Parathyroid adenoma (tissue), 2 donors: ENCODE results near the gene SEM1.

ENCODE experiments used
- H2AFZ ChIP-seq: fragments of 300-600 bp; sonication (generic); one replicate; pipeline ENCODE4 v1.7.0; 2017; ENCODE audit warnings: antibody characterized with exemption, mild to moderate bottlenecking
- H3K27ac ChIP-seq: fragments of 300-600 bp; sonication (generic); one replicate; pipeline ENCODE4 v1.7.0; 2017
- H3K27me3 ChIP-seq: fragments of 300-600 bp; sonication (generic); one replicate; pipeline ENCODE4 v1.7.0; 2017; ENCODE audit warnings: low read length; ENCODE audit not compliant: control insufficient read depth, insufficient read depth
- H3K36me3 ChIP-seq: fragments of 300-600 bp; sonication (generic); one replicate; pipeline ENCODE4 v1.7.0; 2017; ENCODE audit warnings: low read length; ENCODE audit not compliant: control insufficient read depth, insufficient read depth
- H3K4me1 ChIP-seq: fragments of 300-600 bp; sonication (generic); one replicate; pipeline ENCODE4 v1.7.0; 2017; ENCODE audit warnings: control low read depth
- H3K4me2 ChIP-seq: fragments of 300-600 bp; sonication (generic); one replicate; pipeline ENCODE4 v1.7.0; 2017; ENCODE audit warnings: low read length
- H3K4me3 ChIP-seq: fragments of 300-600 bp; sonication (generic); one replicate; pipeline ENCODE4 v1.7.0; 2017; ENCODE audit warnings: low read depth, low read length
- H3K79me2 ChIP-seq: fragments of 300-600 bp; sonication (generic); one replicate; pipeline ENCODE4 v1.7.0; 2017; ENCODE audit warnings: control low read depth
- H3K9ac ChIP-seq: fragments of 300-600 bp; sonication (generic); one replicate; pipeline ENCODE4 v1.7.0; 2017; ENCODE audit warnings: mild to moderate bottlenecking
- H3K9me3 ChIP-seq: fragments of 300-600 bp; sonication (generic); one replicate; pipeline ENCODE4 v1.7.0; 2017; ENCODE audit warnings: low read length; ENCODE audit not compliant: control insufficient read depth
- TF ChIP-seq, protein P1 (sequence below): fragments of 300-600 bp; sonication (generic); IDR thresholded peaks from one replicate; pipeline ENCODE4 v1.7.0; 2017; ENCODE audit warnings: antibody characterized with exemption, mild to moderate bottlenecking
- donor health status: primary hyperparathyroidism.

The SEM1 gene

GRCh38 chr7:96686305-96686704 lies 23.3 kb downstream of the SEM1 start:
- Histone ChIP-seq H3K4me1 (no peaks in the 10 kb centered on the region), H3K9ac (no peak overlapping the region), H3K36me3 (no peaks in the 10 kb centered on the region), H3K27ac (no peak overlapping the region), H3K4me2 (no peak overlapping the region), H3K27me3 (no peaks in the 10 kb centered on the region), H3K4me3 (no peak overlapping the region), H2AFZ (no peak overlapping the region), H3K9me3 (no peaks in the 10 kb centered on the region), H3K79me2 (peaks cover 10% of the 10 kb centered on the region)
- TF ChIP-seq, protein P1, sequence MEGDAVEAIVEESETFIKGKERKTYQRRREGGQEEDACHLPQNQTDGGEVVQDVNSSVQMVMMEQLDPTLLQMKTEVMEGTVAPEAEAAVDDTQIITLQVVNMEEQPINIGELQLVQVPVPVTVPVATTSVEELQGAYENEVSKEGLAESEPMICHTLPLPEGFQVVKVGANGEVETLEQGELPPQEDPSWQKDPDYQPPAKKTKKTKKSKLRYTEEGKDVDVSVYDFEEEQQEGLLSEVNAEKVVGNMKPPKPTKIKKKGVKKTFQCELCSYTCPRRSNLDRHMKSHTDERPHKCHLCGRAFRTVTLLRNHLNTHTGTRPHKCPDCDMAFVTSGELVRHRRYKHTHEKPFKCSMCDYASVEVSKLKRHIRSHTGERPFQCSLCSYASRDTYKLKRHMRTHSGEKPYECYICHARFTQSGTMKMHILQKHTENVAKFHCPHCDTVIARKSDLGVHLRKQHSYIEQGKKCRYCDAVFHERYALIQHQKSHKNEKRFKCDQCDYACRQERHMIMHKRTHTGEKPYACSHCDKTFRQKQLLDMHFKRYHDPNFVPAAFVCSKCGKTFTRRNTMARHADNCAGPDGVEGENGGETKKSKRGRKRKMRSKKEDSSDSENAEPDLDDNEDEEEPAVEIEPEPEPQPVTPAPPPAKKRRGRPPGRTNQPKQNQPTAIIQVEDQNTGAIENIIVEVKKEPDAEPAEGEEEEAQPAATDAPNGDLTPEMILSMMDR, result no peak

- no peaks in the 10 kb centered on the region for H3K36me3 ChIP-seq
- H3K4me1 ChIP-seq, result no peaks in the 10 kb centered on the region
- no peak overlapping the region for H3K27ac ChIP-seq
- no peaks in the 10 kb centered on the region for H3K27me3 ChIP-seq
- H3K9me3 ChIP-seq, result no peaks in the 10 kb centered on the region
- H2AFZ ChIP-seq, result no peak overlapping the region
- no peak overlapping the region for H3K4me3 ChIP-seq
- H3K4me2 ChIP-seq, result no peak overlapping the region
- TF ChIP-seq, protein P1, result no peak
- H3K79me2 ChIP-seq, result peaks cover 9% of the 10 kb centered on the region
- H3K9ac ChIP-seq, result no peak overlapping the region
These were observed 23.9 kb downstream of the SEM1 start for GRCh38 chr7:96685755-96686154.

- TF ChIP-seq, protein P1, result no peak
- no peak overlapping the region for H3K4me2 ChIP-seq
These were observed 24.3 kb downstream of the SEM1 start for GRCh38 chr7:96685353-96685752.

DNA sequence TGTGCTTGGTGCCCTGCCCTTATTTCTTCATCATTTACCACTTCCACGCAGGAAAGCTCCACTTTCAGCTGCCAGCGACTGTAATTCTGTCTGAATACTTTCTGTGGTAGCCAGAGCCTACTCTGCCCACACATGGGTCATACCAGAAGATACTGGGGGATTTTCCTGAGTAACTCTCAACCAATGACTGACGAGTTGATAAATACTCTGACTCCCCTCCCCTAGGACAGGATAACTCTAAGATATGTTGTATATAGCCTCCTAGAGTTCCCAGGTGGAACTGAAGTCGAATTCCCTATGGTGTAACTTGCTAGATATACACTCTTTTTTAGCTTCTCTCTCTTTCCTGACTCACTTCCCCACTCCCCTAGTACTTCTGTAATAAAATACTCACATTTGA lies 29.8 kb downstream of the SEM1 start:
- Histone ChIP-seq H3K27ac (no peak overlapping the region), H3K4me1 (no peaks in the 10 kb centered on the region), H3K27me3 (no peaks in the 10 kb centered on the region), H3K4me2 (no peak overlapping the region), H3K79me2 (peaks cover 5% of the 10 kb centered on the region), H3K9ac (no peak overlapping the region), H2AFZ (no peak overlapping the region), H3K9me3 (no peaks in the 10 kb centered on the region), H3K36me3 (no peaks in the 10 kb centered on the region), H3K4me3 (no peak overlapping the region)
- TF ChIP-seq, protein P1, result no peak

More at GRCh38 chr7:96685353-96685752, 24.3 kb downstream of the SEM1 start:
- H3K27ac ChIP-seq, result no peak overlapping the region
- no peak overlapping the region for H3K9ac ChIP-seq
- peaks cover 7% of the 10 kb centered on the region for H3K79me2 ChIP-seq
- H3K36me3 ChIP-seq, result no peaks in the 10 kb centered on the region
- H3K27me3 ChIP-seq, result no peaks in the 10 kb centered on the region
- no peaks in the 10 kb centered on the region for H3K9me3 ChIP-seq
- no peaks in the 10 kb centered on the region for H3K4me1 ChIP-seq
- H3K4me3 ChIP-seq, result no peak overlapping the region
- H2AFZ ChIP-seq, result no peak overlapping the region

GRCh38 chr7:96676919-96677318 lies 32.7 kb downstream of the SEM1 start:
- Histone ChIP-seq H3K4me3 (no peak overlapping the region), H3K27me3 (no peaks in the 10 kb centered on the region), H2AFZ (no peak overlapping the region), H3K9me3 (no peaks in the 10 kb centered on the region), H3K27ac (no peak overlapping the region), H3K36me3 (no peaks in the 10 kb centered on the region), H3K9ac (no peak overlapping the region), H3K79me2 (peaks cover 5% of the 10 kb centered on the region), H3K4me1 (no peaks in the 10 kb centered on the region), H3K4me2 (no peak overlapping the region)
- TF ChIP-seq, protein P1, result no peak
